Calu3 (cell line): ENCODE results near the gene ABR. TPM values are rescaled to one million over a fixed set of nuclear protein-coding genes. Genes with fewer than 3 reads are reported as not detected.

Source experiments
- BruUV-seq: library from RNA; stranded (reverse); fragments of 400-500 nt; replicated peaks from 2 replicates; lab custom pipeline; 2021; lab: Mats Ljungman, UMichigan
- CTCF ChIA-PET: fragments of 300-600 bp; sonication (Branson Sonifier 250); formaldehyde crosslinking; loops from one replicate; lab custom pipeline; 2022; ENCODE audit warnings: antibody characterized with exemption; lab: Charles Lee
- DNase-seq: peaks from one replicate; pipeline ENCODE4 v3.0.0; 2022
- H3K27ac Mint-ChIP-seq: one replicate; pipeline ENCODE4 v1.8.0; 2022; ENCODE audit warnings: mixed read lengths; ENCODE audit not compliant: unreplicated experiment
- H3K27me3 Mint-ChIP-seq: one replicate; pipeline ENCODE4 v1.8.0; 2022; ENCODE audit warnings: mixed read lengths; ENCODE audit not compliant: unreplicated experiment
- H3K36me3 Mint-ChIP-seq: one replicate; pipeline ENCODE4 v1.8.0; 2022; ENCODE audit warnings: mild to moderate bottlenecking, moderate library complexity, mixed read lengths; ENCODE audit not compliant: insufficient read depth, unreplicated experiment
- H3K4me1 Mint-ChIP-seq: one replicate; pipeline ENCODE4 v1.8.0; 2022; ENCODE audit warnings: mild to moderate bottlenecking, low read depth, mixed read lengths; ENCODE audit not compliant: unreplicated experiment
- H3K4me3 Mint-ChIP-seq: one replicate; pipeline ENCODE4 v1.8.0; 2022; ENCODE audit warnings: mild to moderate bottlenecking, low read depth, moderate library complexity, mixed read lengths; ENCODE audit not compliant: unreplicated experiment
- H3K9me3 Mint-ChIP-seq: one replicate; pipeline ENCODE4 v1.8.0; 2022; ENCODE audit warnings: low read depth, mixed read lengths; ENCODE audit not compliant: unreplicated experiment
- CTCF ChIP-seq: fragments of 200-600 bp; IDR thresholded peaks from one replicate; pipeline ENCODE4 v1.8.0; 2022; ENCODE audit warnings: antibody characterized with exemption; ENCODE audit not compliant: unreplicated experiment
- intact Hi-C: fragments of 100-400 bp; cut with micrococcal nuclease; formaldehyde crosslinking; loops from one replicate; pipeline ENCODE4 v1.10.0; 2022; ENCODE audit not compliant: unreplicated experiment
- total RNA-seq: library from RNA; stranded (reverse); gene quantifications from 2 replicates; pipeline ENCODE4 v1.2.3, GENCODE V29; 2022

Gene ABR
- total RNA-seq, 1 experiment from 2014 or later = 92.7 TPM

- BruUV-seq = no TSS peak
- Mint-ChIP-seq H3K9me3 (peaks cover 4% of the 10 kb centered on the region), H3K27me3 (no peaks in the 10 kb centered on the region), H3K36me3 (peaks cover 13% of the 10 kb centered on the region), H3K4me1 (no peaks in the 10 kb centered on the region), H3K4me3 (no peak overlapping the region), H3K27ac (no peak overlapping the region)
- no peak for DNase-seq
- intact Hi-C loops = no loop called here
- CTCF ChIA-PET = no interaction called here
- no peak for TF ChIP-seq CTCF
Measured at GRCh38 chr17:1042486-1042885, 137.3 kb downstream of the ABR start.

GRCh38 chr17:1041746-1042145, 138.0 kb downstream of the ABR start:
- peaks cover 13% of the 10 kb centered on the region for H3K36me3 Mint-ChIP-seq
- CTCF ChIA-PET = no interaction called here
- intact Hi-C loops = no loop called here

GRCh38 chr17:1040216-1040600, 139.6 kb downstream of the ABR start:
- Mint-ChIP-seq H3K9me3 (peaks cover 4% of the 10 kb centered on the region), H3K36me3 (peaks cover 10% of the 10 kb centered on the region), H3K4me1 (no peaks in the 10 kb centered on the region), H3K27ac (no peak overlapping the region), H3K27me3 (no peaks in the 10 kb centered on the region), H3K4me3 (no peak overlapping the region)
- TF ChIP-seq CTCF = no peak
- CTCF ChIA-PET = no interaction called here
- no TSS peak for BruUV-seq
- intact Hi-C loops = no loop called here
- DNase-seq = no peak

More at GRCh38 chr17:1041746-1042145, 138.0 kb downstream of the ABR start:
- no peak overlapping the region for H3K4me3 Mint-ChIP-seq
- H3K27me3 Mint-ChIP-seq = no peaks in the 10 kb centered on the region
- H3K4me1 Mint-ChIP-seq = no peaks in the 10 kb centered on the region
- H3K9me3 Mint-ChIP-seq = peaks cover 4% of the 10 kb centered on the region
- H3K27ac Mint-ChIP-seq = no peak overlapping the region
- no peak for DNase-seq
- TF ChIP-seq CTCF = no peak
- BruUV-seq = no TSS peak

GRCh38 chr17:1039511-1040215, 140.1 kb downstream of the ABR start:
- no TSS peak for BruUV-seq
- Mint-ChIP-seq H3K9me3 (peaks cover 4% of the 10 kb centered on the region), H3K4me3 (no peak overlapping the region), H3K4me1 (no peaks in the 10 kb centered on the region), H3K36me3 (peaks cover 7% of the 10 kb centered on the region), H3K27ac (no peak overlapping the region), H3K27me3 (no peaks in the 10 kb centered on the region)
- CTCF ChIA-PET = no interaction called here
- TF ChIP-seq CTCF = no peak
- DNase-seq = no peak
- intact Hi-C loops = no loop called here
